ENCODE results near the gene SPEM3. TPM values are rescaled to one million over a fixed set of nuclear protein-coding genes. Genes with fewer than 3 reads are reported as not detected.

Gene SPEM3
- total and polyA plus RNA-seq, 4 donors = not detected

DNA sequence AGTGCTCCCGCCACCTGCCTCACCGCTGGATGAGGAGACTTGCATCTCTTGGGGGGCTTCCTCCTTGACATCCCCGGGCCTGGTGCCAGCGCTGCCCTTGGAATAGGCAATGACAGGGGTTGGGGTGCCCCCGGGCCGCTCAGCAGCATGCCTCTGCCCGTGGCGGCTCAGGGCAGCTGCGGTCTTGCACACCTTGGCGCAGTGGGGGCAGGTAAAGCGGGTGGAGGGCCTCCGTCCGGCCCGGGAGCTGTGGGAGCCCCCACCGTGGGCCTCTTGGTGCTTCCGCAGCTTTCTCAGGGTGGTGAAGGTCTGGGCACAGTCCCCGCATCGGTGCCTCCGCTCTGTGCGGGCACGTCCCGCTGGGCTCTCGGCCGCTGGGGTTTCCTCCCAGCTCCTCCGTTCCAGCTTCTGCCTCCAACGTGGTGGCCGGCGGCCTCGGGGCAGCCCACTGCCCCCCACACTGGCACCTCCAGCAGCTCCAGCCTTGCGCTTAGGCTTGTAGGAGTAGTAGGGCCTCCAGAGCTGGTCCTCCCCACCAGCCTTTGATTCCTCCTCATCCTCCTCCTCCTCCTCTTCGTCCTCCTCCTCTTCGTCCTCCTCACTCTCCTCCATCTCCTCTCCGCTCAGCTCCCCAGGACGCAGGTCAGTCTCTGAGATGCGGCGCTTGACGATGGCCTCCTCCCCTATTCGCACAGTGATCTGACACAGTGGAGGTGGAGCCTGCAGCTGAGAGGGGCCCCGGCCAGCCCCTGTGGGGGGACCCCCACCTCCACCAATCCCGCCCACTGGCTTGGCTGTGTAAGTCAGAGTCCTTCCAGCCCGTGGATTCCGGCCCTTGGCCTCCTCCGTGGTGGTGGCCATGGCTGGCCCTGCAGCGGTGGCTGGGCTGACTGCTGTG, 34.1 kb downstream of the SPEM3 start:
- H3K27ac ChIP-seq (ENCODE audit: low read depth in 1 of 2, low read length in 2 of 2) = no peak overlapping the region
- peaks cover 0 to 12% (median 3%) of the 10 kb centered on the region in 4 donors for H3K36me3 ChIP-seq (ENCODE audit: control insufficient read depth in 4 of 4, insufficient read depth in 3 of 4, low read depth in 1 of 4, low read length in 3 of 4)
- DNase-seq (ENCODE audit: low spot score) = no peak

GRCh38 chr17:7463372-7463846, 34.8 kb downstream of the SPEM3 start:
- Histone ChIP-seq H3K27ac (ENCODE audit: low read depth in 1 of 2, low read length in 2 of 2) (no peak overlapping the region), H3K36me3 (ENCODE audit: control insufficient read depth in 4 of 4, insufficient read depth in 3 of 4, low read depth in 1 of 4, low read length in 3 of 4) (peaks cover 0 to 12% (median 3%) of the 10 kb centered on the region in 4 donors)

More for the DNA sequence above, 34.1 kb downstream of the SPEM3 start:
- TF ChIP-seq MAX (IDR thresholded peaks at IDR 0.05) = no peak
- H3K27me3 ChIP-seq (ENCODE audit: control insufficient read depth in 4 of 4, insufficient read depth in 4 of 4, low read length in 3 of 4) = no peaks in the 10 kb centered on the region
- no peak overlapping the region for H3K4me3 ChIP-seq (ENCODE audit: low read depth in 1 of 3, low read length in 3 of 3)
- WGBS = 96% methylated on average over 44 of the region's 44 CpGs
- H3K4me1 ChIP-seq (ENCODE audit: control insufficient read depth in 4 of 4, insufficient read depth in 4 of 4, low read length in 3 of 4) = peaks cover 0 to 12% (median 8%) of the 10 kb centered on the region in 4 donors
- no peaks in the 10 kb centered on the region for H3K9me3 ChIP-seq (ENCODE audit: control insufficient read depth in 4 of 4, low read length in 3 of 4)
- H3K9ac ChIP-seq (ENCODE audit: low read depth in 1 of 2, low read length in 2 of 2) = no peak overlapping the region

More at GRCh38 chr17:7463372-7463846, 34.8 kb downstream of the SPEM3 start:
- 94% methylated on average over 14 of the region's 14 CpGs for WGBS
- Histone ChIP-seq H3K9me3 (ENCODE audit: control insufficient read depth in 4 of 4, low read length in 3 of 4) (no peaks in the 10 kb centered on the region), H3K4me1 (ENCODE audit: control insufficient read depth in 4 of 4, insufficient read depth in 4 of 4, low read length in 3 of 4) (peaks cover 0 to 13% (median 8%) of the 10 kb centered on the region in 4 donors), H3K9ac (ENCODE audit: low read depth in 1 of 2, low read length in 2 of 2) (no peak overlapping the region), H3K4me3 (ENCODE audit: low read depth in 1 of 3, low read length in 3 of 3) (no peak overlapping the region), H3K27me3 (ENCODE audit: control insufficient read depth in 4 of 4, insufficient read depth in 4 of 4, low read length in 3 of 4) (no peaks in the 10 kb centered on the region)
- DNase-seq (ENCODE audit: low spot score) = no peak
- TF ChIP-seq REST (IDR thresholded peaks at IDR 0.05) (no peak), ATF3 (IDR thresholded peaks at IDR 0.05) (no peak), TAF1 (conservative IDR thresholded peaks at IDR 0.05) (no peak), HNF4G (IDR thresholded peaks at IDR 0.05) (no peak), EGR1 (IDR thresholded peaks at IDR 0.05; ENCODE audit: low read depth in 2 of 2) (no peak), HNF4A (conservative IDR thresholded peaks at IDR 0.05) (no peak), FOXA1 (IDR thresholded peaks at IDR 0.05) (no peak), MAX (IDR thresholded peaks at IDR 0.05) (no peak), RXRA (IDR thresholded peaks at IDR 0.05) (no peak), SP1 (IDR thresholded peaks at IDR 0.05) (no peak), RAD21 (IDR thresholded peaks at IDR 0.05) (no peak), GABPA (IDR thresholded peaks at IDR 0.05 in 1 of 2, conservative IDR thresholded peaks at IDR 0.05 in 1 of 2) (no peak), FOXA2 (IDR thresholded peaks at IDR 0.05) (no peak), YY1 (IDR thresholded peaks at IDR 0.05) (no peak), CTCF (IDR thresholded peaks at IDR 0.05; ENCODE audit: low read depth, low read length, missing input control) (no peak), NR2F2 (IDR thresholded peaks at IDR 0.05) (no peak), JUND (IDR thresholded peaks at IDR 0.05) (no peak)
- TF ChIP-seq, protein P1, sequence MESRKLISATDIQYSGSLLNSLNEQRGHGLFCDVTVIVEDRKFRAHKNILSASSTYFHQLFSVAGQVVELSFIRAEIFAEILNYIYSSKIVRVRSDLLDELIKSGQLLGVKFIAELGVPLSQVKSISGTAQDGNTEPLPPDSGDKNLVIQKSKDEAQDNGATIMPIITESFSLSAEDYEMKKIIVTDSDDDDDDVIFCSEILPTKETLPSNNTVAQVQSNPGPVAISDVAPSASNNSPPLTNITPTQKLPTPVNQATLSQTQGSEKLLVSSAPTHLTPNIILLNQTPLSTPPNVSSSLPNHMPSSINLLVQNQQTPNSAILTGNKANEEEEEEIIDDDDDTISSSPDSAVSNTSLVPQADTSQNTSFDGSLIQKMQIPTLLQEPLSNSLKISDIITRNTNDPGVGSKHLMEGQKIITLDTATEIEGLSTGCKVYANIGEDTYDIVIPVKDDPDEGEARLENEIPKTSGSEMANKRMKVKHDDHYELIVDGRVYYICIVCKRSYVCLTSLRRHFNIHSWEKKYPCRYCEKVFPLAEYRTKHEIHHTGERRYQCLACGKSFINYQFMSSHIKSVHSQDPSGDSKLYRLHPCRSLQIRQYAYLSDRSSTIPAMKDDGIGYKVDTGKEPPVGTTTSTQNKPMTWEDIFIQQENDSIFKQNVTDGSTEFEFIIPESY (IDR thresholded peaks at IDR 0.05) = no peak
